Thyroid gland (tissue), 4 donors: ENCODE results near the gene CCDC88B.

ENCODE experiments used
- POLR2A ChIP-seq, 2 donors: fragments of 450-650 bp; IDR thresholded peaks; one replicate each; pipeline ENCODE4 v1.6.1; 2017; ENCODE audit warnings: antibody characterized with exemption in 2 of 2, mild to moderate bottlenecking in 2 of 2, moderate library complexity in 1 of 2
- TF ChIP-seq, protein P1 (sequence below), 6 experiments: fragments of 200-600 bp in 3 of 6; fragments of 450-650 bp in 3 of 6; sonication (generic) in 3 of 6; IDR thresholded peaks; one replicate each; pipeline ENCODE4 v1.5.1; 2016 to 2019; ENCODE audit warnings: antibody characterized with exemption in 6 of 6, mild to moderate bottlenecking in 2 of 6, inconsistent platforms in 1 of 6, moderate library complexity in 1 of 6

GRCh38 chr11:64298966-64299846, 40.8 kb upstream of the CCDC88B start:
- TF ChIP-seq, protein P1, sequence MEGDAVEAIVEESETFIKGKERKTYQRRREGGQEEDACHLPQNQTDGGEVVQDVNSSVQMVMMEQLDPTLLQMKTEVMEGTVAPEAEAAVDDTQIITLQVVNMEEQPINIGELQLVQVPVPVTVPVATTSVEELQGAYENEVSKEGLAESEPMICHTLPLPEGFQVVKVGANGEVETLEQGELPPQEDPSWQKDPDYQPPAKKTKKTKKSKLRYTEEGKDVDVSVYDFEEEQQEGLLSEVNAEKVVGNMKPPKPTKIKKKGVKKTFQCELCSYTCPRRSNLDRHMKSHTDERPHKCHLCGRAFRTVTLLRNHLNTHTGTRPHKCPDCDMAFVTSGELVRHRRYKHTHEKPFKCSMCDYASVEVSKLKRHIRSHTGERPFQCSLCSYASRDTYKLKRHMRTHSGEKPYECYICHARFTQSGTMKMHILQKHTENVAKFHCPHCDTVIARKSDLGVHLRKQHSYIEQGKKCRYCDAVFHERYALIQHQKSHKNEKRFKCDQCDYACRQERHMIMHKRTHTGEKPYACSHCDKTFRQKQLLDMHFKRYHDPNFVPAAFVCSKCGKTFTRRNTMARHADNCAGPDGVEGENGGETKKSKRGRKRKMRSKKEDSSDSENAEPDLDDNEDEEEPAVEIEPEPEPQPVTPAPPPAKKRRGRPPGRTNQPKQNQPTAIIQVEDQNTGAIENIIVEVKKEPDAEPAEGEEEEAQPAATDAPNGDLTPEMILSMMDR (IDR thresholded peaks at IDR 0.05): peak in 1 of 6 experiments; percentile 13
- peak in 1 of 2 donors; percentile 51 for TF ChIP-seq POLR2A (IDR thresholded peaks at IDR 0.05)
